Tibial nerve (tissue), 4 donors: Measurements from ENCODE around the gene BLVRA. TPM values are rescaled to one million over a fixed set of nuclear protein-coding genes. Genes with fewer than 3 reads are reported as not detected.
A peak's percentile ranks its signal among the peaks of the same experiment; 100 is the strongest.
"Not testable (repeated sequence)": the region's sequence is repeated elsewhere in the genome, so short reads cannot be mapped to it uniquely, and the experiment has no call there.

Experiments used
- DNase-seq, 2 donors: peaks; one replicate each; pipeline ENCODE4 v3.0.0-alpha.2; 2019; ENCODE audit warnings: low spot score in 2 of 2
- H3K27ac ChIP-seq, 4 donors: fragments of 200-600 bp; sonication (generic) in 3 of 4; one replicate each; pipeline ENCODE4 v1.5.1; 2017 to 2019; ENCODE audit warnings: mild to moderate bottlenecking in 1 of 4
- H3K27me3 ChIP-seq, 2 donors: fragments of 200-600 bp; sonication (generic) in 1 of 2; one replicate each; pipeline versions ENCODE4 v1.5.1 to v1.6.0; 2017 to 2019
- H3K36me3 ChIP-seq, 3 donors: fragments of 200-600 bp; sonication (generic); one replicate each; pipeline ENCODE4 v1.5.1; 2018 to 2019
- H3K4me1 ChIP-seq, 4 donors: fragments of 200-600 bp; sonication (generic) in 3 of 4; one replicate each; pipeline ENCODE4 v1.5.1; 2017 to 2019
- H3K4me3 ChIP-seq, 4 donors: fragments of 200-600 bp; sonication (generic) in 3 of 4; one replicate each; pipeline ENCODE4 v1.5.1; 2017 to 2019; ENCODE audit warnings: mild to moderate bottlenecking in 1 of 4, moderate library complexity in 1 of 4
- H3K9me3 ChIP-seq, 4 donors: fragments of 200-600 bp; sonication (generic) in 3 of 4; one replicate each; pipeline ENCODE4 v1.5.1; 2017 to 2019
- EP300 ChIP-seq, 2 donors: sonication (generic); formaldehyde crosslinking; IDR thresholded peaks; one replicate each; pipeline ENCODE4 v1.6.1; 2017; ENCODE audit warnings: antibody characterized with exemption in 2 of 2, mild to moderate bottlenecking in 1 of 2
- POLR2A ChIP-seq, 2 donors: fragments of 450-650 bp; IDR thresholded peaks; one replicate each; pipeline ENCODE4 v1.6.1; 2017; ENCODE audit warnings: antibody characterized with exemption in 2 of 2, mild to moderate bottlenecking in 2 of 2, moderate library complexity in 2 of 2
- WGBS, 2 donors: methylation state at CpG; one replicate each; pipeline ENCODE4 v1.1.5; 2018; 5-methylcytosine and 5-hydroxymethylcytosine counted together
- total RNA-seq, 4 donors: library from RNA; depleted of rRNA; stranded (reverse); fragments of >200 nt; gene quantifications; one replicate each; pipeline ENCODE4 v1.1.0, GENCODE V29; 2016
- TF ChIP-seq, protein P1 (sequence below), 5 experiments: fragments of 200-600 bp in 3 of 5; fragments of 450-650 bp in 2 of 5; sonication (generic) in 3 of 5; IDR thresholded peaks; one replicate each; pipeline ENCODE4 v1.5.1; 2016 to 2019; ENCODE audit warnings: antibody characterized with exemption in 5 of 5, mild to moderate bottlenecking in 3 of 5, moderate library complexity in 2 of 5

BLVRA gene
- total RNA-seq, 4 donors from 2014 or later: 32.2 to 70.5 (median 48.5) TPM

DNA sequence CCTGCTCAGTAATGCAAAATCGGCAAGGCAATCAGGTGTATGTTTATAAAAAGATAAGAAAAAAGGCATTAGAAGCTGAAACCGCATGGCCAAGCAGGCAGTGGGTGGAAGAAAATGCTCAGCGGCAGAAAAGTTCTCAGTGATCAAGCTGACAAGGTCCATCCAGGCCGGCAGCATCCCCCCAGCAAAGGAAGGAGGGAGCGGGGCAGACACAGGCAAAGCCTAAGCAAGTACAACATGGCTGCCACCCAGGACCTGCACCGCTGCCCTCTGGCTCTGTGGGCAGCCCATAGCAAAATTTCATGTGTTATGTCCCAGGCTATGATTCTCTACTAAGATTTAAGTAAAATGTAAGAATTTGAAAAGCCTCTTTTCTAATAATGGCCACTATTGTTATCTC is 65.5 kb downstream of the BLVRA start:
- Histone ChIP-seq H3K27ac (no peak overlapping the region), H3K4me3 (no peak overlapping the region), H3K36me3 (no peaks in the 10 kb centered on the region), H3K9me3 (no peaks in the 10 kb centered on the region), H3K4me1 (no peaks in the 10 kb centered on the region), H3K27me3 (peaks cover 0 to 5% of the 10 kb centered on the region in 2 donors)
- TF ChIP-seq EP300 (IDR thresholded peaks at IDR 0.05) (no peak), POLR2A (IDR thresholded peaks at IDR 0.05) (no peak)
- TF ChIP-seq, protein P1, sequence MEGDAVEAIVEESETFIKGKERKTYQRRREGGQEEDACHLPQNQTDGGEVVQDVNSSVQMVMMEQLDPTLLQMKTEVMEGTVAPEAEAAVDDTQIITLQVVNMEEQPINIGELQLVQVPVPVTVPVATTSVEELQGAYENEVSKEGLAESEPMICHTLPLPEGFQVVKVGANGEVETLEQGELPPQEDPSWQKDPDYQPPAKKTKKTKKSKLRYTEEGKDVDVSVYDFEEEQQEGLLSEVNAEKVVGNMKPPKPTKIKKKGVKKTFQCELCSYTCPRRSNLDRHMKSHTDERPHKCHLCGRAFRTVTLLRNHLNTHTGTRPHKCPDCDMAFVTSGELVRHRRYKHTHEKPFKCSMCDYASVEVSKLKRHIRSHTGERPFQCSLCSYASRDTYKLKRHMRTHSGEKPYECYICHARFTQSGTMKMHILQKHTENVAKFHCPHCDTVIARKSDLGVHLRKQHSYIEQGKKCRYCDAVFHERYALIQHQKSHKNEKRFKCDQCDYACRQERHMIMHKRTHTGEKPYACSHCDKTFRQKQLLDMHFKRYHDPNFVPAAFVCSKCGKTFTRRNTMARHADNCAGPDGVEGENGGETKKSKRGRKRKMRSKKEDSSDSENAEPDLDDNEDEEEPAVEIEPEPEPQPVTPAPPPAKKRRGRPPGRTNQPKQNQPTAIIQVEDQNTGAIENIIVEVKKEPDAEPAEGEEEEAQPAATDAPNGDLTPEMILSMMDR (IDR thresholded peaks at IDR 0.05): no peak
- WGBS, 2 donors: 83 to 88% methylated on average over 6 of the region's 6 CpGs
- no peak for DNase-seq

DNA sequence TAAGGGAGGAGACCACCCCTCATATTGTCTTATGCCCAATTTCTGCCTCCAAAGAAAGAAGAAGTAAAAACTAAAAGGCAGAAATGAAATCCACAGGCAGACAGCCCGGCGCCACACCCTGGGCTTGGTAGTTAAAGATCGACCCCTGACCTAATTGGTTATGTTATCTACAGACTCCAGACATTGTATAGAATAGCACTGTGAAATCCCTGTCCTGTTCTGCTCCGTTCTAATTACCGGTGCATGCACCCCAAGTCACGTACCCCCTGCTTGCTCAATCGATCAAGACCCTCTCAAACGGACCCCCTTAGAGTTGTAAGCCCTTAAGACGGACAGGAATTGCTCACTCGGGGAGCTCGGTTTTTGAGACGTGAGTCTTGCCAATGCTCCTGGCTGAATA is 66.0 kb downstream of the BLVRA start:
- not testable (repeated sequence) for DNase-seq, H3K4me1 ChIP-seq, H3K4me3 ChIP-seq, H3K27me3 ChIP-seq, H3K36me3 ChIP-seq, H3K27ac ChIP-seq, H3K9me3 ChIP-seq
- 69 to 75% methylated on average over 12 of the region's 12 CpGs for WGBS, 2 donors

DNA sequence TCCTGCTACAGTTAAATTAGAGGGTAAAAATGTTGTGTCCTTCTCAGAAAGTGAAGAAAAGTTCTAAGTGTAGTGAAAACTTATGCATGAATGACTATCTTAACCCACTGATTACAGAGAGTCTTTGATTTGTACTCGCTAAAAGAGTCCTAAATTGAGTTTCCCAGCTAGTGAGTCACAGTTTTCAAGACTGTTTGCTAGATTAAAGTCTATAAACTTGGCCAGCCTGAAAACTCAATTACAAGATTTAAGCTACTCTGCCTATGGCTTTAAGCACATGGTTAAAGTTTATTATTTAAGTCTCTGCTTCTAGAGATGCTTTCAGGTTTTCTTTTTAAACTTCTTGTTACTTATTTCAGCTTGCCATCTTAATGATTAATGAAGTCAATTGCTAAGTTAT is 66.5 kb downstream of the BLVRA start:
- TF ChIP-seq, protein P1 (IDR thresholded peaks at IDR 0.05): no peak
- TF ChIP-seq EP300 (IDR thresholded peaks at IDR 0.05) (no peak), POLR2A (IDR thresholded peaks at IDR 0.05) (no peak)

DNA sequence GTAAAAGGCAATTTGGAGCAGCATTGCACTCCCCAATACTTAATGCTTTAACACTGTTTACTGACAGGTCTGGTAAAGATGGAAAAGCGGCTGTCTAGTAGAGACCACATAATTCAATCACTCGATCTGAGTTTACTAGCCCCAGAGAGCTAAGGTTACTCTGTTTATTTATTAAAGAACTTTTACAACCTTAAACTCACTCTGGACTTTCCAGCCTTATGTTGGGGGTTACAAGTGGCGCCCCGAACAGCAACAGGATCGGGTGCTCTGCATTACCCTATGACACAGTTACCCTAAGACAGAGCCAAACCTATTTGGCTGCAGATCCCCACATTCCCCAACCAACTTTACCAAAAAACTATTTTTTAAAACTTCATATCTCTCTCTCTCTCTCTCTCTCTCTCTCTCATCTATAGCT is 66.9 kb downstream of the BLVRA start:
- Histone ChIP-seq H3K36me3 (no peaks in the 10 kb centered on the region), H3K4me3 (no peak overlapping the region), H3K4me1 (no peaks in the 10 kb centered on the region), H3K9me3 (no peaks in the 10 kb centered on the region), H3K27ac (no peak overlapping the region), H3K27me3 (peaks cover 0 to 5% of the 10 kb centered on the region in 2 donors)
- TF ChIP-seq, protein P1 (IDR thresholded peaks at IDR 0.05): no peak
- TF ChIP-seq POLR2A (IDR thresholded peaks at IDR 0.05) (no peak), EP300 (IDR thresholded peaks at IDR 0.05) (no peak)
- no peak for DNase-seq
- WGBS, 2 donors: 70 to 75% methylated on average over 5 of the region's 5 CpGs

More for the DNA sequence above, 66.5 kb downstream of the BLVRA start:
- H3K4me3 ChIP-seq: no peak overlapping the region
- no peak overlapping the region for H3K27ac ChIP-seq
- no peaks in the 10 kb centered on the region for H3K9me3 ChIP-seq
- no peaks in the 10 kb centered on the region for H3K36me3 ChIP-seq
- WGBS, 2 donors: 37 to 40% methylated on average over 1 of the region's 1 CpG
- no peak for DNase-seq
- H3K27me3 ChIP-seq: peaks cover 0 to 5% of the 10 kb centered on the region in 2 donors
- no peaks in the 10 kb centered on the region for H3K4me1 ChIP-seq

DNA sequence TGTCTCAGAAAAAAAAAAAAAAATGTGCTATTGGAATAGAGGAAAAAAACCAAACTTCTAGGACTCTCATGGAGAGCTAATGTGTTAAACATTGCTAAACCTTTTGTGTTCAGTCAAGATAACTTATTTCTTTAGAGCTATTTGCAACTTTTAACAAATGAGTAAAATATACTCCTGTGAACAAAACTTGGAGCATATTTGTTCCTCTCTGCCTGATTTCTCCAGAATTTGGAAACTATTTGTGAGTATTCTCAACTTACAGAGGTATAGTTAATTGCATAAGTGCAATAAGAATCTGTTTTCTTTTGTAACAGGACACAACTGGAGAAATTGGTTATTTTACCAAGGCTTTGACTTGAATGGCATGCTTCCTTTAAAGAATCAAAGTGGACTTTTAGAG is 72.4 kb downstream of the BLVRA start:
- DNase-seq, H3K27ac ChIP-seq, H3K27me3 ChIP-seq, H3K9me3 ChIP-seq, H3K36me3 ChIP-seq, H3K4me1 ChIP-seq, H3K4me3 ChIP-seq: not testable (repeated sequence)

DNA sequence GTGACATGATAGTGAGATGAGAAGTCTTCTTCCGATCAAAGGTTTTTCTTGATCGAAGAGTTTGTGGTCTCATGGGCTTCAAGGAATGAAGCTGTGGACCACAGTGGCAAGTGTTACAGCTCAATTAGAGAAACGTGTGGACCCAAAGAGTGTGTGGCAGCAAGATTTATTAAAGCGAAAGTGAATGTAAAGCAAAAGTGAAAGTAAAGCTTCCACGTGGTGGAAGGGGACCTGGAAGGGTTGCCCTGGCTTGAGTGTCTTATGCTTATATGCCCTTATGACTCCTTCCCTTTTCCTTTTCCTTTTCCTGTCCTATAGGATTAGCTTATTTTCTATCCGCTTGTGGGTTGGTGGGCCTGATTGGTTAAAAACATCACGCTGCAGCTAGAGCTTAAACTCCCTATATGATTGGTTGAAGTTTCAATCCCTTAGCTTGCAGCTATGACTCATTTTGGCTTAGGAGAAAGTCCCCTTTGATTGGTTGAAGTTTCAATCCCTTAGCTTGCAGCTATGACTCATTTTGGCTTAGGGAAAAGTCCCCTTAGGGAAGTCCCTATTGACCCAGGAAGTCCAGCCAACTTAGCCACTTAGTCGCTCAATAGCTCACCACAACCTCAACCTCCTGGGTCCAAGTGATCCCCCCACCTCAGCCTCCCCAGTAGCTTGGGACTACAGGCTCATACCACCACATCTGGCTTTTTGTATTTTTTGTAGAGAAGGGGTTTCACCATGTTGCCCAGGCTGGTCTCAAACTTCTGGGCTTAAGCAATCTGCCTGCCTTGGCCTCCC is 76.2 kb downstream of the BLVRA start:
- peak overlapping the region in 2 of 4 donors; percentile 22 to 26 for H3K4me3 ChIP-seq

More for the DNA sequence above, 76.2 kb downstream of the BLVRA start:
- Histone ChIP-seq H3K36me3 (no peaks in the 10 kb centered on the region), H3K9me3 (no peaks in the 10 kb centered on the region), H3K4me1 (peaks cover 0 to 11% (median 0%) of the 10 kb centered on the region in 4 donors), H3K27me3 (peaks cover 0 to 5% of the 10 kb centered on the region in 2 donors), H3K27ac (no peak overlapping the region)
- WGBS, 2 donors: 64 to 69% methylated on average over 8 of the region's 8 CpGs
- TF ChIP-seq POLR2A (IDR thresholded peaks at IDR 0.05) (no peak), EP300 (IDR thresholded peaks at IDR 0.05) (no peak)
- TF ChIP-seq, protein P1 (IDR thresholded peaks at IDR 0.05): no peak
- DNase-seq: no peak
